GM12874 (cell line): ENCODE data around the gene HSF4.
A peak's percentile ranks its signal among the peaks of the same experiment; 100 is the strongest.

Experiments used
- CTCF ChIP-seq: IDR thresholded peaks from 2 replicates; pipeline ENCODE4 v1.5.1; 2011; ENCODE audit warnings: low read depth, mild to moderate bottlenecking, control low read depth, low read length, moderate library complexity; ENCODE audit not compliant: insufficient read depth

The HSF4 gene

DNA sequence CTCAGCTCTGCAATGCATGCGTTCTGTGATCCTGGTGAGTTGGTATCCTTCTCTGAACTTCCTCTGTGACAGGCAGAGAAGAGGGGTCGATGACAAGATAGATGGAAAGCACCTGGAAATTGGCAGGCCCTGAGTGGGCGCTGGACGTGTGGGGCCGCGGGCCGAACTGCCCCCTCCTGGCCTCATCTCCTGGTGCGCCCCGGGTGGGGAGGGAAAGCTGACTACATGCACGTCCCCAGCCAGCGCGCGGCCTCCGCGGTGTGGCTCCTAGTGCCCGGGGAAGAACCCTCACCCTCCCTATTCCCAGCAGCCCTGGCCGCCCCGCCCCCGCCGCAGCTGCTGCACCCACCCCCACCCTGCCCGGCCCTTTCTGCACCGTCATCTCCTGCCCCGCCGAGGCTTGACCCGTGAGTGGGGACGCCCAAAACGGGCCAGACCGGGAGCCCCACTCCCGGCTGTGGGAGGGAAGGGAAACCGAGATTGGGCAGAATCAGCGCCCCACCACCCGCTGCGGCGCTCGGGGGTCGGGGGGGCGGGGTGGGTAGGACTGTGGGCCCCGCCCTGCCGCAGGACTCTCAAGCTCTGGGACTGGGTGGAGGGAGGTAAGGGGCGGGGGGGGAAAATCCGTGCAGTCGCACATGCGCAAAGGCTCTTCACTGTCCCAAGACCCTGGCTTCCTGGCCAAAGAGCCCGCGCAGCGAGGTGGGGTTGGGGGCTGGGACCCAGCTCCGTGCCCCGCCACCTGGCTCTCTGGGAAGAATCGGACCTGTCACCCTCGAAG is 5.8 kb downstream of the HSF4 start, which contains the start of gene NOL3:
Gene NOL3, plus strand, starts transcription at position 371 of the 781 bp plus-strand sequence.
- TF ChIP-seq CTCF, result no peak

- TF ChIP-seq CTCF, result no peak
These were observed 6.6 kb downstream of the HSF4 start for GRCh38 chr16:67170949-67171649.

DNA sequence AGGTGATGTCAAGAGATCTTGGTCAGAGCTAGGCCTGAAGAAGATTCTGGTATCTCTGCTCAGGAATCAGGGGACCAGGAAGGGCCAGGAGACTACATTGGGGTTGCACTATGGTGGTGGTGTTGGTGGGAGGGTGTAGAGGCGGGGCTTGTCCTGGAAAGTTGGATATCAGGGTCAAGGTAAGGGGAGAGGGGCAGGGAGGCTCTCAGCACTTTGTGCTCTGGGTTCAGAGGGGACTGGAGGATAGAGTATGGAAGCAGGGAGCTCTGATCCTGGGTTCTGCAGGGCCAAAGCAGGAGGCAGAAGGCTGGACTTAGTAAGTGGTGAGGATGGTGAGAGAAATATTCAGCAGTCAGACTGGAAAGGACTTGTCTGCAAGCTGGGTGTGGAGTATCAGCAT is 8.8 kb downstream of the HSF4 start:
- TF ChIP-seq CTCF, result no peak

GRCh38 chr16:67173808-67174705 is 9.5 kb downstream of the HSF4 start:
- 0 out of 2 replicates have a peak, but pooled peaks have one; percentile 26 for TF ChIP-seq CTCF

DNA sequence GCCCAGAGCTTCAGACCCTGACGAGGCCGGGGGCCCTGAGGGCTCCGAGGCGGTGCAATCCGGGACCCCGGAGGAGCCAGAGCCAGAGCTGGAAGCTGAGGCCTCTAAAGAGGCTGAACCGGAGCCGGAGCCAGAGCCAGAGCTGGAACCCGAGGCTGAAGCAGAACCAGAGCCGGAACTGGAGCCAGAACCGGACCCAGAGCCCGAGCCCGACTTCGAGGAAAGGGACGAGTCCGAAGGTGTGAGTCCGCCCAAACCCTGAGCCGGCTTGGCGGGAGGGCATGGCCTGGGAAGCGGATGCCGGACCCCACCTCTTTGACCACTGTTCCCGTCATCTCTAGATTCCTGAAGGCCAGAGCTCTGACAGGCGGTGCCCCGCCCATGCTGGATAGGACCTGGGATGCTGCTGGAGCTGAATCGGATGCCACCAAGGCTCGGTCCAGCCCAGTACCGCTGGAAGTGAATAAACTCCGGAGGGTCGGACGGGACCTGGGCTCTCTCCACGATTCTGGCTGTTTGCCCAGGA is 10.2 kb downstream of the HSF4 start:
- no peak for TF ChIP-seq CTCF

DNA sequence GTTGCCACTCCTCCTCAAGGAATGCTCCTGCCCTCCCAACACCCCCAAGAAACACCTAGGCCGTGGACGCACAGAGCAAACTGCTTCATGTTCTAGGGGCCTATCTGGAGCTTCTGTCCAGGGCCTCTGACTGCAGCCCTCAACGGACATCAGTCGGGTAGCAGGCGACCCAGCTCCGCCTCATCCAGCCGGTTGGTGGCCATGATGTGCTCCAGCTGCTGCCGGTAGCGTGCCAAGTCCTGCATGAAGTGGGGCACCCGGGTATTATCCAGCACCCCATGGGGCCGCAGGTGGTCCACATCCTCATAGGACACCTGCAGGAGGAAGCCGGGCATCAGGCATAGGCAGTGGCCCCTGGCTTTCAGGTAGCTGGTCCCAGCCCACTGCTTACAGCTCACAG is 12.1 kb downstream of the HSF4 start:
- no peak for TF ChIP-seq CTCF
